Measurements from ENCODE around the gene ASB10. TPM values are rescaled to one million over a fixed set of nuclear protein-coding genes. Genes with fewer than 3 reads are reported as not detected.
A peak's percentile ranks its signal among the peaks of the same experiment; 100 is the strongest.

The ASB10 gene
- total RNA-seq, 3 donors from 2014 or later (not counting 1 experiment from before 2014, with no cell fraction given) = not detected

DNA sequence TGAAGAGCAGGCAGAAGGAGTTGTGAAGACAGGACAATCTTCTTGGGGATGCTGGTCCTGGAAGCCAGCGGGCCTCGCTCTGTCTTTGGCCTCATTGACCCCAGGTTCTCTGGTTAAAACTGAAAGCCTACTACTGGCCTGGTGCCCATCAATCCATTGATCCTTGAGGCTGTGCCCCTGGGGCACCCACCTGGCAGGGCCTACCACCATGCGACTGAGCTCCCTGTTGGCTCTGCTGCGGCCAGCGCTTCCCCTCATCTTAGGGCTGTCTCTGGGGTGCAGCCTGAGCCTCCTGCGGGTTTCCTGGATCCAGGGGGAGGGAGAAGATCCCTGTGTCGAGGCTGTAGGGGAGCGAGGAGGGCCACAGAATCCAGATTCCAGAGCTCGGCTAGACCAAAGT lies 46.8 kb upstream of the ASB10 start:
- peak overlapping the region; percentile 100 for H3K4me3 Mint-ChIP-seq
- ATAC-seq (no peak), DNase-seq (no peak)
- no peaks in the 10 kb centered on the region for H3K27me3 Mint-ChIP-seq (ENCODE audit: low read depth in 2 of 2)
- Histone ChIP-seq H3K4me3 (ENCODE audit: low read length) (no peak overlapping the region), H3K27me3 (ENCODE audit: control insufficient read depth, insufficient read depth, low read length) (no peaks in the 10 kb centered on the region), H3K27ac (ENCODE audit: low read length) (no peak overlapping the region), H3K4me1 (ENCODE audit: control insufficient read depth, insufficient read depth, low read length) (peaks cover 26% of the 10 kb centered on the region), H3K36me3 (ENCODE audit: control insufficient read depth, insufficient read depth, low read length) (peaks cover 27% of the 10 kb centered on the region), H3K9me3 (ENCODE audit: control insufficient read depth, insufficient read depth, low read length) (no peaks in the 10 kb centered on the region)
- no peak for TF ChIP-seq CTCF (IDR thresholded peaks at IDR 0.05)
- WGBS (ENCODE audit: insufficient coverage) = 78% methylated on average over 9 of the region's 9 CpGs
- peak overlapping the region; percentile 96 to 98 for H3K27ac Mint-ChIP-seq
- intact Hi-C loops (cut with micrococcal nuclease) = loop anchor here (2.0 kb wide), 1 partner anchor 175 kb away; the partner anchor contains the start of gene SLC4A2
- H3K36me3 Mint-ChIP-seq = no peaks in the 10 kb centered on the region
- peaks cover 37 to 38% of the 10 kb centered on the region in 2 donors for H3K4me1 Mint-ChIP-seq
- no peaks in the 10 kb centered on the region for H3K9me3 Mint-ChIP-seq

DNA sequence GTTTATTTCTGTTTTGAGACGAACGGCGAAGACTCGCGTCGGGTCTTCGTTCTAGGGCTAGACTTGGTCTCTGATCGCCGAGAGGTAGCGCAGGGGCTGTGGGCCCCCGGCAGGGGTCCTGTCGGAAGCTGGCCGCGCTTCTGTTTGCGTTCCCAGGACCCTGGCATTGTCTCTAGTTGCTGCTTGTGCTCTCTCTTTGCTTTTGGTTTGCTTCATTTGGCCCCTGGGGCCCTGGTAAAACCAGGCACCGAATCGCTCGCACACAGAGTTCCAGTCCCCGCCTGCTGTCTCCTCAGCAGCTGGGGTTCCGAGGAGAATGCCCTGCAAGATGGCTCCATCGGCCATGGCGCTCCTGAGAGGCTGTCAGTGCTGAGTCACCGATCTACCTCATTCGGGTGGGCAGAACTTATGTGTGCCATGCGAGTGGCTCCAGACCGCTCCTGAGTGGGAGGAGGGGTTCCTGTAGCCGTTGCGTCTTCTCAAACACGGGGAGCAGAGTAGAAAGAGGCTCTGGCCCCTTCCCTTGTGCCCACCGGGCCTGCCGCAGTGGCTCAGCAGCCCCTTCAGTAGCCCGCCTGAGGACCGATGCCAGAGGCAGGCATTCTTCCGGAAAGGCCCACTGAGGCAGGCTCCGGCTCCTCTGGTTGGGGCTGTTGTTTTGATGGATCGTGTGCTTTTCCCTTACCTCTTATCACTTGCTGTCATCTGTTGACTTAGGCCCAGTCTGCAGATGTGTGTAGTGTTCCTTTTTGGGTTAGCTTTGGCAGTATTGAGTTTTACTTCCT lies 46.1 kb upstream of the ASB10 start:
- intact Hi-C loops (cut with micrococcal nuclease) = loop anchor here (2.0 kb wide), 1 partner anchor 174 kb away; the partner anchor contains the start of gene SLC4A2
- ATAC-seq (peak; percentile 67 to 82 (median 77)), DNase-seq (peak; percentile 65 to 77)
- peaks cover 24% of the 10 kb centered on the region for H3K36me3 ChIP-seq (ENCODE audit: control insufficient read depth, insufficient read depth, low read length)
- H3K27me3 ChIP-seq (ENCODE audit: control insufficient read depth, insufficient read depth, low read length) = no peaks in the 10 kb centered on the region
- under 1% methylated on average over 35 of the region's 36 CpGs for WGBS (ENCODE audit: insufficient coverage)
- H3K27ac ChIP-seq (ENCODE audit: low read length) = peak overlapping the region; percentile 83
- Mint-ChIP-seq H3K27me3 (ENCODE audit: low read depth in 2 of 2) (no peaks in the 10 kb centered on the region), H3K4me3 (peak overlapping the region; percentile 100), H3K27ac (peak overlapping the region; percentile 96 to 98), H3K4me1 (peaks cover 37 to 39% of the 10 kb centered on the region in 2 donors), H3K36me3 (no peaks in the 10 kb centered on the region), H3K9me3 (no peaks in the 10 kb centered on the region)
- peaks cover 27% of the 10 kb centered on the region for H3K4me1 ChIP-seq (ENCODE audit: control insufficient read depth, insufficient read depth, low read length)
- H3K4me3 ChIP-seq (ENCODE audit: low read length) = peak overlapping the region; percentile 93
- no peaks in the 10 kb centered on the region for H3K9me3 ChIP-seq (ENCODE audit: control insufficient read depth, insufficient read depth, low read length)
- no peak for TF ChIP-seq CTCF (IDR thresholded peaks at IDR 0.05)

DNA sequence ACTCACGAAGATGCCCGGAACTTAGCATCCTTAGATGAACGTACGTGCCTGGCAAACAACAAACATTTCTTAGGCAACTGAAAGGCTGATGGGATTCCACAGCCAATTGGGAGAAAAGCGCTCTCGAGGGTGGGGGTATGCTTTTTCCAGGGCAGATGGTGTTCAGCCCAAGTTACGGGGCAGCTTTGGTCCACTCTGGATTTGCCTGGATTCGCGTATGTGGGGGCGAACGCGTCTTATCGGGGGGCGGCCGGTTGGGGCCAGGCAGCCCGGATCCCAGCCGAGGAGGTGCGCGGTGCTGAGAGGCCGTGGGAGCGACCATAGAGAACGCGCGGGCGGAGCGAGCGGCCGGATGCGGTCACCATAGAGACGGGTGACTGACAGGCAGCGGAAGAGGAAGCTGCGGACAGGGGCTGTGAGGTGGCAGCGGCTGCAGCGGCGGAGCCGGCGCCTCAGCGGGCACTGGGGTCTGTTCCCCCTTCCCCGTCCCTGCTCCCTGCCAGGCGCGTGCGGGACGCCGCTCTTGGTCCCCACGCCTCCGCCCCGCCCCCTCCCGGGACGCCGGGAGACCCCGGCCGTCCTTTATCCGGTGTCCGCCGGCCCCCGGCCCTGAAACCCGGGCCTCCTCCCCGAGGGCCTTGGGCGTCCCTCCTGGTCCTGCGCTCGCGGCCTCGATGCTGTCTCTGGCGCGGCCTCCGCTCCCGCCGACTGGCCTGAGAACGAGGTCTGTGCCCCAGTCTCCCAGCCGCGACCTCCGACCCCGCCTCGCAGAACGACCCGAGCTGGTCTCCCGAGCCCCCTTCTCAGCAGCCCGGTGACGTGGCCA lies 45.3 kb upstream of the ASB10 start, which contains the start of gene CHPF2:
Gene CHPF2, plus strand, starts transcription at position 393 of the 826 bp plus-strand sequence. CDS start 1,529 bp downstream, outside the sequence.
- ATAC-seq = peak; percentile 82 to 95 (median 93)
- H3K4me1 Mint-ChIP-seq = peaks cover 37 to 45% of the 10 kb centered on the region in 2 donors
- H3K4me1 ChIP-seq (ENCODE audit: control insufficient read depth, insufficient read depth, low read length) = peaks cover 34% of the 10 kb centered on the region
- peaks cover 21% of the 10 kb centered on the region for H3K36me3 ChIP-seq (ENCODE audit: control insufficient read depth, insufficient read depth, low read length)
- no peaks in the 10 kb centered on the region for H3K36me3 Mint-ChIP-seq
- peak within 1 kb of the TSS; percentile 93 for H3K4me3 ChIP-seq (ENCODE audit: low read length)
- H3K27ac Mint-ChIP-seq = peak within 1 kb of the TSS; percentile 96 to 98
- H3K9me3 Mint-ChIP-seq = no peaks in the 10 kb centered on the region
- no peak for TF ChIP-seq CTCF (IDR thresholded peaks at IDR 0.05)
- DNase-seq = peak; percentile 89 to 94
- intact Hi-C loops (cut with micrococcal nuclease) = loop anchor here (2.0 kb wide), 1 partner anchor 174 kb away; the partner anchor contains the start of gene SLC4A2
- no peaks in the 10 kb centered on the region for H3K9me3 ChIP-seq (ENCODE audit: control insufficient read depth, insufficient read depth, low read length)
- peak within 1 kb of the TSS; percentile 100 for H3K4me3 Mint-ChIP-seq
- H3K27ac ChIP-seq (ENCODE audit: low read length) = peak within 1 kb of the TSS; percentile 83
- 1% methylated on average over 79 of the region's 79 CpGs for WGBS (ENCODE audit: insufficient coverage)
- no peaks in the 10 kb centered on the region for H3K27me3 ChIP-seq (ENCODE audit: control insufficient read depth, insufficient read depth, low read length)
- no peaks in the 10 kb centered on the region for H3K27me3 Mint-ChIP-seq (ENCODE audit: low read depth in 2 of 2)

All from natural killer cell (primary cell).